ENCODE data around the gene TRAPPC2L.

The TRAPPC2L gene

DNA sequence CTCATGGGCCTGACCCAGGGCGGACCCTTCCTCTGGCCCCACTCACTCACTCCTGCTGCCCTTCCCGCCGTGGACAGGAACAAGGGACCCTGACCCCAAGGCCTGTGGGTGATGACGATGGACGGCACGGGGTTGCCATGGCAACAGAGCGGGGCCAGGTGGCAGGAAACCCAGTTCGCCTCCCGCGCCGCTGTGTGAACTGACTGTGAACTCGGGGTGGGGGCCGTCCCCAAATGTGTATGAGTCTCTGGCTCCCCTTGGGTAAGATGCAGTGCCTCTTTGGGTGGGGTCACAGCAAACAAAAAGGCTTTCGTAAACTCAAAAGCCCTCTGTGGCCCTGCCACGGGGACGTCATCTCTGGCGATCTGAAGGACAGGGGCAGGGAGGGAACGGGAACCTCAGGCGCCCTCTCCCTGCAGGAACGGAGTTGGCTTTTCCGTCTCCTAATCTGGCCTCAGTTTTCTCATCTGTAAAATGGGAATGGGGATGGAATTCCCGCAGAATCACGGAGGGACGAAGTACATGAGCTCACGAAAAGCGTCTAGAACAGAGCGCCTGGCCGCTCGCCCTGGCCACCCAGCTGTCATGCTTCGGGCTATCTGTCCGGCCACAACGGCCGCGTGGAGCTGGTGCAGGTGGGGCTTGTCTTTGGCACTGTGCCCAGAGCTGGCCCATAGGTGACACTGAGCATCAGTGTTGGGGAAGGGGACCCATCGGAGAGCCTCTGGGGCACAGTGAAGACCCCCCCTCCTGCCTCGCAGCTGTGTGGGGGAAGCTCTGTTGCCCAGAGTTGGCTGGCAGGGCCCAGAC is 54.4 kb downstream of the TRAPPC2L start:
- H3K36me3 ChIP-seq (ENCODE audit: insufficient read depth, low read length): no peaks in the 10 kb centered on the region
- no peaks in the 10 kb centered on the region for H3K4me1 ChIP-seq (ENCODE audit: insufficient read depth, low read length)
- H3K9me3 ChIP-seq (ENCODE audit: control insufficient read depth, insufficient read depth, low read length): no peaks in the 10 kb centered on the region
- no peak overlapping the region for H3K9ac ChIP-seq (ENCODE audit: low read depth, low read length)

DNA sequence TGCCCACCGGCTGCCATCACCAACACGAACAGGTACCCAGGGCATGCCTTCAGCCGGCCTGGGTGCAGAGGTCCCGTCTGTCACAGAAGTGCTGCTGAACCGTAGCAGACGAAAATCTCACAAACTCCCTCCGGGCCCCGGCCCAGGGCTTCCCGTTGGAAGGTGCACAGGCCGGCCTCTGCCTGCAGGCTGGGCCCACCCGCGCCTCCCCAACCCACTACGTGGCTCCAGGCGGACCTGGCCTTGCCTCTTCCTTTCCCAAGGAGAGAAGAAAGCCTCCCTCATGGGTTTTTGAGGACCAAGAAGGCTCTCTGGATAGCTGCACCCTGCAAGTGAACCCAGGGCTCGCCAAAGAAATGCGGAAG is 55.0 kb downstream of the TRAPPC2L start:
- no peaks in the 10 kb centered on the region for H3K36me3 ChIP-seq (ENCODE audit: insufficient read depth, low read length)
- no peak overlapping the region for H3K9ac ChIP-seq (ENCODE audit: low read depth, low read length)
- H3K4me1 ChIP-seq (ENCODE audit: insufficient read depth, low read length): no peaks in the 10 kb centered on the region
- no peaks in the 10 kb centered on the region for H3K9me3 ChIP-seq (ENCODE audit: control insufficient read depth, insufficient read depth, low read length)

All from ES-I3 (cell line).